Smooth muscle cell of trachea (primary cell): Measurements from ENCODE around the gene SERPINB11. TPM values are rescaled to one million over a fixed set of nuclear protein-coding genes. Genes with fewer than 3 reads are reported as not detected.

Source experiments
- total RNA-seq: library from RNA; depleted of rRNA; stranded (reverse); fragments of >200 nt; gene quantifications from 2 replicates; pipeline ENCODE4 v1.2.1, GENCODE V29; 2014

The SERPINB11 gene
- not detected in 2 replicates for total RNA-seq

GRCh38 chr18:63702660-63703059 lies at the start of gene SERPINB11:
Gene SERPINB11 (plus strand): TSS chr18:63702960. CDS start chr18:63710194, 7,234 bp downstream.

GRCh38 chr18:63661750-63662149 lies 41.0 kb upstream of the SERPINB11 start, which contains the start of gene SERPINB3:
Gene SERPINB3 (minus strand): TSS chr18:63661893. CDS start chr18:63661216, 677 bp downstream.

Other genes starting within 250 kb of the SERPINB11 start
- 0.29 TPM in 1 of 2 replicates, not detected in the other for gene SERPINB5, start 226.0 kb upstream of the SERPINB11 start, total RNA-seq
- not detected in 2 replicates for gene SERPINB12, start 160.6 kb upstream of the SERPINB11 start, total RNA-seq
- not detected in 2 replicates for gene SERPINB13, start 115.6 kb upstream of the SERPINB11 start, total RNA-seq
- gene SERPINB4, start 58.7 kb upstream of the SERPINB11 start, total RNA-seq = not detected in 2 replicates
- gene SERPINB3, start 41.1 kb upstream of the SERPINB11 start, total RNA-seq = not detected in 2 replicates
- 0.87 and 1.7 TPM in 2 replicates for gene SERPINB7, start 72.5 kb downstream of the SERPINB11 start, total RNA-seq
- gene SERPINB2, start 184.7 kb downstream of the SERPINB11 start, total RNA-seq = 2.6 and 6.5 TPM in 2 replicates
- not detected in 2 replicates for gene SERPINB10, start 205.0 kb downstream of the SERPINB11 start, total RNA-seq
- gene HMSD, start 246.3 kb downstream of the SERPINB11 start, total RNA-seq = 0.15 and 0.17 TPM in 2 replicates